H1 (cell line): Measurements from ENCODE around the gene CHP2. TPM values are rescaled to one million over a fixed set of nuclear protein-coding genes. Genes with fewer than 3 reads are reported as not detected.

Experiments
- CTCF ChIA-PET: fragments of 300-600 bp; sonication (Branson Sonifier 250); formaldehyde crosslinking; loops from one replicate; lab custom pipeline; 2021; ENCODE audit not compliant: partially characterized antibody; lab: Charles Lee
- POLR2A ChIA-PET: fragments of 300-600 bp; sonication (Branson Sonifier 250); formaldehyde crosslinking; loops from one replicate; lab custom pipeline; 2021; ENCODE audit warnings: inconsistent platforms; ENCODE audit not compliant: partially characterized antibody; lab: Charles Lee
- DNase-seq, 2 experiments: peaks; one replicate each; pipeline versions ENCODE4 v3.0.0 to v3.0.0-alpha.2; 2010 to 2022; ENCODE audit warnings: low spot score in 2 of 2, low read depth in 1 of 2, mixed read lengths in 1 of 2
- FAIRE-seq: peaks from 2 replicates; lab custom pipeline; 2011; peaks lifted over from hg19 to GRCh38; lab: Jason Lieb, UNC
- H2AFZ ChIP-seq: 2 replicates; pipeline ENCODE4 v1.8.1; 2012; ENCODE audit warnings: low read length, inconsistent platforms
- H2AK5ac ChIP-seq: 2 replicates; pipeline ENCODE4 v1.6.1; 2013; ENCODE audit warnings: low read depth, low read length
- H2BK120ac ChIP-seq: replicated peaks from 2 replicates; pipeline ENCODE3; 2013; ENCODE audit warnings: low read depth, low read length, inconsistent platforms
- H2BK12ac ChIP-seq: 2 replicates; pipeline ENCODE4 v1.6.1; 2013; ENCODE audit warnings: low read depth, low read length
- H2BK15ac ChIP-seq: 2 replicates; pipeline ENCODE4 v1.6.1; 2013; ENCODE audit warnings: low read length
- H2BK20ac ChIP-seq: 2 replicates; pipeline ENCODE4 v1.6.1; 2013; ENCODE audit warnings: low read length
- H2BK5ac ChIP-seq: 2 replicates; pipeline ENCODE4 v1.6.1; 2013; ENCODE audit warnings: low read depth, low read length
- H3K14ac ChIP-seq: 2 replicates; pipeline ENCODE4 v1.6.1; 2013; ENCODE audit warnings: inconsistent platforms; ENCODE audit not compliant: insufficient read length
- H3K18ac ChIP-seq: 2 replicates; pipeline ENCODE4 v1.6.1; 2013; ENCODE audit warnings: low read length; ENCODE audit errors: extremely low read depth
- H3K23ac ChIP-seq: 2 replicates; pipeline ENCODE4 v1.6.1; 2013; ENCODE audit warnings: inconsistent platforms; ENCODE audit not compliant: insufficient read length
- H3K23me2 ChIP-seq: 2 replicates; pipeline ENCODE4 v1.6.1; 2013; ENCODE audit warnings: low read depth, low read length
- H3K27ac ChIP-seq: 2 replicates; pipeline ENCODE4 v1.6.1; 2011; ENCODE audit warnings: low read depth, low read length, inconsistent platforms
- H3K27me3 ChIP-seq, 4 experiments: replicated peaks in 1 of 4; 1 replicate in 1 of 4; 2 replicates in 3 of 4; pipeline versions ENCODE4 v1.6.1 to v1.8.1; 2011 to 2013; ENCODE audit warnings: low read length in 3 of 4, mild to moderate bottlenecking in 3 of 4, inconsistent platforms in 2 of 4, mixed read lengths in 2 of 4, moderate library complexity in 1 of 4; ENCODE audit not compliant: control insufficient read depth in 3 of 4, insufficient read depth in 3 of 4; ENCODE audit errors: extremely low read depth in 1 of 4
- H3K36me3 ChIP-seq, 4 experiments: 2 replicates each; pipeline versions ENCODE4 v1.6.1 to v1.8.1; 2011 to 2013; ENCODE audit warnings: mild to moderate bottlenecking in 4 of 4, low read length in 3 of 4, moderate library complexity in 2 of 4, control low read depth in 1 of 4, inconsistent platforms in 1 of 4; ENCODE audit not compliant: insufficient read depth in 4 of 4, control insufficient read depth in 2 of 4
- H3K4ac ChIP-seq: replicated peaks from 2 replicates; pipeline ENCODE3; 2013; ENCODE audit warnings: low read length, low read depth, mixed read lengths, inconsistent platforms; ENCODE audit not compliant: insufficient read length
- H3K4me1 ChIP-seq, 4 experiments: replicated peaks in 1 of 4; 1 replicate in 1 of 4; 2 replicates in 3 of 4; pipeline versions ENCODE4 v1.6.1 to v1.8.1; 2011 to 2013; ENCODE audit warnings: low read length in 3 of 4, inconsistent platforms in 2 of 4, mixed read lengths in 1 of 4; ENCODE audit not compliant: insufficient read depth in 4 of 4, control insufficient read depth in 3 of 4
- H3K4me2 ChIP-seq, 2 experiments: 2 replicates each; pipeline versions ENCODE4 v1.6.1 to v1.8.1; 2011 to 2013; ENCODE audit warnings: low read depth in 2 of 2, low read length in 2 of 2, control low read depth in 1 of 2, inconsistent platforms in 1 of 2, mild to moderate bottlenecking in 1 of 2; ENCODE audit not compliant: insufficient read depth in 1 of 2
- H3K4me3 ChIP-seq, 4 experiments: fragments of 200-600, 300-600 bp in 1 of 4; sonication (generic), shearing (Covaris generic), sonication (Bioruptor Twin) in 1 of 4; 2 replicates each; pipeline versions ENCODE4 v1.5.1 to v1.8.1; 2011 to 2016; ENCODE audit warnings: low read length in 4 of 4, low read depth in 3 of 4, control low read depth in 2 of 4, inconsistent platforms in 2 of 4, mild to moderate bottlenecking in 2 of 4, mixed read lengths in 1 of 4, moderate library complexity in 1 of 4; ENCODE audit not compliant: insufficient read depth in 2 of 4; ENCODE audit errors: extremely low read depth in 1 of 4
- H3K56ac ChIP-seq: replicated peaks from 2 replicates; pipeline ENCODE3; 2013; ENCODE audit warnings: low read depth, mild to moderate bottlenecking, mixed read lengths, low read length, inconsistent platforms; ENCODE audit not compliant: insufficient read length
- H3K79me1 ChIP-seq: 2 replicates; pipeline ENCODE4 v1.6.1; 2013; ENCODE audit warnings: low read depth, low read length, control low read depth
- H3K79me2 ChIP-seq, 2 experiments: 2 replicates each; pipeline versions ENCODE4 v1.6.1 to v1.8.1; 2012 to 2013; ENCODE audit warnings: low read length in 2 of 2, mild to moderate bottlenecking in 2 of 2, inconsistent platforms in 1 of 2; ENCODE audit not compliant: insufficient read depth in 2 of 2, control insufficient read depth in 1 of 2
- H3K9ac ChIP-seq, 4 experiments: replicated peaks in 1 of 4; 1 replicate in 1 of 4; 2 replicates in 3 of 4; pipeline versions ENCODE4 v1.6.1 to v1.8.1; 2011 to 2013; ENCODE audit warnings: low read depth in 3 of 4, low read length in 3 of 4, control low read depth in 2 of 4, mild to moderate bottlenecking in 2 of 4, moderate library complexity in 2 of 4, inconsistent platforms in 1 of 4; ENCODE audit errors: extremely low read depth in 1 of 4
- H3K9me3 ChIP-seq, 2 experiments: 2 replicates each; pipeline versions ENCODE4 v1.6.1 to v1.8.1; 2012 to 2013; ENCODE audit warnings: mild to moderate bottlenecking in 2 of 2, moderate library complexity in 2 of 2, control low read depth in 1 of 2, inconsistent platforms in 1 of 2, low read depth in 1 of 2, low read length in 1 of 2, mixed read lengths in 1 of 2; ENCODE audit not compliant: insufficient read depth in 2 of 2
- H4K20me1 ChIP-seq, 2 experiments: replicated peaks in 1 of 2; 2 replicates each; pipeline versions ENCODE3 to v1.8.1; 2011 to 2013; ENCODE audit warnings: inconsistent platforms in 2 of 2, low read length in 2 of 2, mild to moderate bottlenecking in 1 of 2; ENCODE audit not compliant: insufficient read depth in 2 of 2, control insufficient read depth in 1 of 2
- H4K5ac ChIP-seq: 2 replicates; pipeline ENCODE4 v1.6.1; 2013; ENCODE audit warnings: low read length, low read depth, mixed read lengths, inconsistent platforms; ENCODE audit not compliant: insufficient read length
- H4K8ac ChIP-seq: 2 replicates; pipeline ENCODE4 v1.8.0; 2013; ENCODE audit warnings: mild to moderate bottlenecking, moderate library complexity, low read length, inconsistent platforms; ENCODE audit not compliant: insufficient read depth; ENCODE audit errors: extremely low read depth
- H4K91ac ChIP-seq: replicated peaks from 2 replicates; pipeline ENCODE3; 2013; ENCODE audit warnings: low read length, mixed read lengths, inconsistent platforms; ENCODE audit not compliant: insufficient read length
- E2F6 ChIP-seq: IDR thresholded peaks from 2 replicates; pipeline ENCODE4 v1.6.1; 2012; ENCODE audit warnings: inconsistent platforms
- RBBP5 ChIP-seq: IDR thresholded peaks from 2 replicates; pipeline ENCODE4 v1.7.1; 2012; ENCODE audit warnings: low read depth, mild to moderate bottlenecking, inconsistent platforms, low read length, moderate library complexity, borderline replicate concordance
- WGBS, 2 experiments: shearing (Covaris generic) in 1 of 2; methylation state at CpG; one replicate each; pipeline versions ENCODE4 v1.1.6 to v1.1.7; 2013 to 2015; ENCODE audit warnings: low lambda C conversion rate in 2 of 2, mixed read lengths in 2 of 2, inconsistent platforms in 1 of 2, low coverage in 1 of 2, missing lambda C conversion rate in 1 of 2; ENCODE audit not compliant: insufficient replicate concordance in 2 of 2, insufficient coverage in 1 of 2, insufficient read length in 1 of 2; ENCODE audit errors: extremely low coverage in 1 of 2, missing lambda C conversion rate in 1 of 2; 5-methylcytosine and 5-hydroxymethylcytosine counted together
- polyA plus RNA-seq, 7 experiments: library from polyadenylated mRNA; depleted of rRNA in 3 of 7; stranded (reverse) in 5 of 7; unstranded in 2 of 7; fragments of >200 nt in 5 of 7; fragments of 200-250 nt in 2 of 7; gene quantifications; 1 replicate in 5 of 7; 2 replicates in 1 of 7; 4 replicates in 1 of 7; pipeline versions ENCODE4 v1.2.1 to v1.2.3, GENCODE V29; 2011 to 2013; ENCODE audit warnings: missing spikeins in 2 of 7, mixed read lengths in 2 of 7
- total RNA-seq: library from RNA; stranded (reverse); fragmentation: NEBNext Ultra II Directional; extraction: Animal tissue kit (Norgen Biotek cat#: 25700); gene quantifications from 2 replicates; pipeline ENCODE4 v1.2.1, GENCODE V29; 2021

CHP2 gene
- total and polyA plus RNA-seq, 2 of the 8 experiments (the other 6 are each of a cell fraction or from before 2014, with no cell fraction given): 1.3 to 1.6 TPM

- Histone ChIP-seq H3K79me1 (no peaks in the 10 kb centered on the region), H3K14ac (no peak overlapping the region), H3K27me3 (no peaks in the 10 kb centered on the region), H3K9ac (no peak overlapping the region), H3K79me2 (no peaks in the 10 kb centered on the region), H3K4ac (no peak overlapping the region), H2AK5ac (no peak overlapping the region), H4K20me1 (no peaks in the 10 kb centered on the region), H3K36me3 (no peaks in the 10 kb centered on the region), H3K27ac (no peak overlapping the region), H4K8ac (no peak overlapping the region), H4K5ac (no peak overlapping the region), H2BK20ac (0 out of 2 replicates have a peak overlapping the region, but pooled peaks have one; percentile 16), H2BK15ac (no peak overlapping the region), H3K23me2 (peaks cover 2% of the 10 kb centered on the region; the same call in 1 of the 2 replicates), H3K23ac (no peak overlapping the region), H3K9me3 (no peaks in the 10 kb centered on the region), H2AFZ (peak overlapping the region; percentile 55; the same call in 1 of the 2 replicates), H4K91ac (peak overlapping the region; percentile 41), H2BK5ac (no peak overlapping the region), H3K56ac (no peak overlapping the region), H2BK12ac (no peak overlapping the region), H3K4me1 (peaks cover 0 to 2% (median 0%) of the 10 kb centered on the region in 4 experiments; a peak in 5 of 7 replicates), H3K4me2 (peak overlapping the region in 1 of 2 experiments; percentile 26; a peak in 1 of 4 replicates), H3K18ac (peak overlapping the region; percentile 43; the same call in 1 of the 2 replicates), H2BK120ac (no peak overlapping the region), H3K4me3 (no peak overlapping the region)
- 72 to 100% methylated on average over 1 to 10 of the region's 10 CpGs for WGBS, 2 experiments
- FAIRE-seq: no peak
- CTCF ChIA-PET: interaction anchor here (0.6 to 2.1 kb wide), 19 partner anchors 9 to 487 kb away, joined by 3 to 11 read pairs (median 3); partner anchors contain the start of gene ERN2
- DNase-seq: no peak
- POLR2A ChIA-PET: interaction anchor here (2.8 kb wide), 1 partner anchor 27 kb away, joined by 8 read pairs; no protein-coding TSS in a partner anchor
- TF ChIP-seq E2F6 (no peak), RBBP5 (0 out of 2 replicates have a peak, but pooled peaks have one; percentile 40)
Observed at GRCh38 chr16:23728112-23728477, 26.7 kb upstream of the CHP2 start.
